HepG2 (cell line): ENCODE data around the gene SLC1A5. TPM values are rescaled to one million over a fixed set of nuclear protein-coding genes. Genes with fewer than 3 reads are reported as not detected.

Experiments
- ATAC-seq: fragments of 200-7000 bp; cut with Tn5 transposase; 3 replicates; pipeline ENCODE4 v1.9.1; 2020; ENCODE audit warnings: mild to moderate bottlenecking, moderate library complexity
- BruUV-seq: library from RNA; stranded (reverse); fragments of 400-500 nt; replicated peaks from 2 replicates; lab custom pipeline; 2021; lab: Mats Ljungman, UMichigan
- CTCF ChIA-PET: fragments of 300-600 bp; formaldehyde crosslinking; extraction: SDS; loops from one replicate; lab custom pipeline; 2021; ENCODE audit warnings: low total read pairs, inconsistent platforms, low intra/inter-chr PET ratio; lab: Yijun Ruan, JAX
- POLR2A ChIA-PET: fragments of 350-600 bp; sonication (Branson Sonifier 250); formaldehyde crosslinking; loops from one replicate; lab custom pipeline; 2020; ENCODE audit warnings: antibody characterized with exemption, inconsistent platforms; lab: Yijun Ruan, JAX
- DNase-seq: peaks from one replicate; pipeline ENCODE4 v3.0.0-alpha.2; 2015; ENCODE audit warnings: low spot score
- FAIRE-seq: peaks from 3 replicates; lab custom pipeline; 2011; peaks lifted over from hg19 to GRCh38; lab: Jason Lieb, UNC
- H2AFZ ChIP-seq: one replicate; pipeline ENCODE4 v1.6.1; 2011; ENCODE audit warnings: low read length, inconsistent platforms
- H3K27ac ChIP-seq: fragments of 300-600 bp; 3 replicates; pipeline ENCODE4 v1.8.0; 2011; ENCODE audit warnings: mixed run types, mild to moderate bottlenecking, mixed read lengths, low read length, inconsistent platforms; ENCODE audit not compliant: insufficient read depth; ENCODE audit errors: extremely low read length
- H3K27me3 ChIP-seq, 2 experiments: fragments of 200-600 bp in 1 of 2; 2 replicates in 1 of 2; 3 replicates in 1 of 2; pipeline versions ENCODE4 v1.6.0 to v1.8.0; 2011; ENCODE audit warnings: low read length in 2 of 2, mild to moderate bottlenecking in 2 of 2, moderate library complexity in 2 of 2, inconsistent platforms in 1 of 2; ENCODE audit not compliant: insufficient read depth in 2 of 2, control insufficient read depth in 1 of 2
- H3K36me3 ChIP-seq, 2 experiments: fragments of 200-600 bp in 1 of 2; replicated peaks in 1 of 2; 2 replicates in 1 of 2; 3 replicates in 1 of 2; pipeline versions ENCODE4 v1.5.1 to v1.8.0; 2011; ENCODE audit warnings: low read length in 2 of 2, inconsistent platforms in 1 of 2; ENCODE audit not compliant: insufficient read depth in 2 of 2, control insufficient read depth in 1 of 2
- H3K4me1 ChIP-seq: 2 replicates; pipeline ENCODE4 v1.5.1; 2012; ENCODE audit warnings: low read length, inconsistent platforms; ENCODE audit not compliant: insufficient read depth
- H3K4me2 ChIP-seq: 2 replicates; pipeline ENCODE4 v1.6.0; 2011; ENCODE audit warnings: low read depth, low read length, inconsistent platforms
- H3K4me3 ChIP-seq, 3 experiments: fragments of 200-600 bp in 1 of 3; sonication (generic), shearing (Covaris generic) in 1 of 3; replicated peaks in 1 of 3; 2 replicates each; pipeline ENCODE4 v1.5.1; 2011 to 2016; ENCODE audit warnings: low read length in 3 of 3, inconsistent platforms in 2 of 3, low read depth in 2 of 3, mild to moderate bottlenecking in 2 of 3, control low read depth in 1 of 3, mixed read lengths in 1 of 3; ENCODE audit not compliant: insufficient read depth in 1 of 3
- H3K79me2 ChIP-seq: one replicate; pipeline ENCODE4 v1.6.1; 2011; ENCODE audit warnings: low read length, inconsistent platforms; ENCODE audit not compliant: insufficient read depth
- H3K9ac ChIP-seq: 2 replicates; pipeline ENCODE4 v1.6.0; 2011; ENCODE audit warnings: mild to moderate bottlenecking, low read depth, low read length, inconsistent platforms; ENCODE audit not compliant: insufficient read depth
- H3K9me3 ChIP-seq: 2 replicates; pipeline ENCODE4 v1.5.1; 2012; ENCODE audit warnings: mild to moderate bottlenecking, low read length
- H4K20me1 ChIP-seq: 2 replicates; pipeline ENCODE4 v1.6.0; 2011; ENCODE audit warnings: inconsistent platforms, mild to moderate bottlenecking, low read length, moderate library complexity; ENCODE audit not compliant: insufficient read depth
- ZNF121 ChIP-seq: sonication (generic); formaldehyde crosslinking; IDR thresholded peaks from 2 replicates; pipeline ENCODE4 v1.5.0; 2020; ENCODE audit warnings: mild to moderate bottlenecking, missing genetic modification reagents
- WGBS: methylation state at CpG from one replicate; pipeline ENCODE4 v1.1.6; 2017; ENCODE audit warnings: low lambda C conversion rate; 5-methylcytosine and 5-hydroxymethylcytosine counted together
- in situ Hi-C: cut with HindIII; loops from 2 replicates; pipeline ENCODE4 v1.10.0; 2017; ENCODE audit warnings: low pct_unique_long_range_greater_than_20kb; ENCODE audit not compliant: extremely low pct_ligation_motif_present
- intact Hi-C: fragments of 100-400 bp; cut with micrococcal nuclease; formaldehyde crosslinking; loops from one replicate; pipeline ENCODE4 v1.10.0; 2022; ENCODE audit not compliant: unreplicated experiment
- polyA plus RNA-seq, 8 experiments: library from polyadenylated mRNA; depleted of rRNA in 3 of 8; stranded (reverse) in 7 of 8; unstranded in 1 of 8; fragments of >200 nt; fragmentation: Illumina TruSeq in 4 of 8; extraction: Trizol in 4 of 8; gene quantifications; 2 replicates each; pipeline versions ENCODE4 v1.2.1 to v1.2.3, GENCODE V29; 2011 to 2016; ENCODE audit warnings: low read depth in 4 of 8, missing spikeins in 1 of 8, mixed read lengths in 1 of 8; ENCODE audit not compliant: insufficient read depth in 1 of 8
- total RNA-seq, 5 experiments: library from RNA; depleted of rRNA; stranded (reverse); fragments of >200 nt; fragmentation: Illumina TruSeq; extraction: Trizol; gene quantifications; 2 replicates each; pipeline ENCODE4 v1.2.3, GENCODE V29; 2016; ENCODE audit warnings: low read depth in 1 of 5
- TF ChIP-seq, protein P1 (sequence below), 2 experiments: fragments of 450-650 bp in 1 of 2; sonication (generic) in 1 of 2; formaldehyde crosslinking in 1 of 2; IDR thresholded peaks; 2 replicates each; pipeline versions ENCODE4 v1.6.1 to v1.8.0; 2016 to 2022; ENCODE audit warnings: antibody characterized with exemption in 1 of 2, mild to moderate bottlenecking in 1 of 2, missing genetic modification reagents in 1 of 2

The SLC1A5 gene
- total and polyA plus RNA-seq, 2 of the 13 experiments (the other 11 are each of a cell fraction or from before 2014, with no cell fraction given), result 120 to 159 TPM

DNA sequence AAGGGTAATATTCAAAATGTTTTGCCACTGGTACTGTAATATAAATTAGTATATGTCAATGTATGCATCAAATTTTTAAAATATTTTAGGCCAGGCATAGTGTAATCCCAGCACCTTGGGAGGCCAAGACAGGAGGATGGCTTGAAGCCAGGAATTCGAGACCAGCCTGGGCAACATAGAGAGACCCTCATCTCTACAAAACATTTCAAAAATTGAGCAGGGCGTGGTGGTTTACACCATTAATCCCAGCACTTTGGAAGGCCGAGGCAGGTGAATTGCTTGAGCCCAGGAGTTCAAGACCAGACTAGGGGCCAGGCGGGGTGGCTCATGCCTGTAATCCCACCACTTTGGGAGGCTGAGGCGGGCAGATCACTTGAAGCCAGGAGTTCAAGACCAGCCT, 28.0 kb downstream of the SLC1A5 start:
- ATAC-seq (no peak), DNase-seq (no peak), FAIRE-seq (no peak)
- no peak overlapping the region for H3K27ac ChIP-seq
- H3K9me3 ChIP-seq, result no peaks in the 10 kb centered on the region
- H3K4me2 ChIP-seq, result peak overlapping the region; percentile 51; the same call in 1 of the 2 replicates
- WGBS, result 63% methylated on average over 3 of the region's 5 CpGs
- 0 out of 5 replicates have a peak, but pooled peaks cover 0 to 4% of the 10 kb centered on the region in 2 experiments for H3K36me3 ChIP-seq
- peak; percentile 54 for TF ChIP-seq ZNF121
- TF ChIP-seq, protein P1, sequence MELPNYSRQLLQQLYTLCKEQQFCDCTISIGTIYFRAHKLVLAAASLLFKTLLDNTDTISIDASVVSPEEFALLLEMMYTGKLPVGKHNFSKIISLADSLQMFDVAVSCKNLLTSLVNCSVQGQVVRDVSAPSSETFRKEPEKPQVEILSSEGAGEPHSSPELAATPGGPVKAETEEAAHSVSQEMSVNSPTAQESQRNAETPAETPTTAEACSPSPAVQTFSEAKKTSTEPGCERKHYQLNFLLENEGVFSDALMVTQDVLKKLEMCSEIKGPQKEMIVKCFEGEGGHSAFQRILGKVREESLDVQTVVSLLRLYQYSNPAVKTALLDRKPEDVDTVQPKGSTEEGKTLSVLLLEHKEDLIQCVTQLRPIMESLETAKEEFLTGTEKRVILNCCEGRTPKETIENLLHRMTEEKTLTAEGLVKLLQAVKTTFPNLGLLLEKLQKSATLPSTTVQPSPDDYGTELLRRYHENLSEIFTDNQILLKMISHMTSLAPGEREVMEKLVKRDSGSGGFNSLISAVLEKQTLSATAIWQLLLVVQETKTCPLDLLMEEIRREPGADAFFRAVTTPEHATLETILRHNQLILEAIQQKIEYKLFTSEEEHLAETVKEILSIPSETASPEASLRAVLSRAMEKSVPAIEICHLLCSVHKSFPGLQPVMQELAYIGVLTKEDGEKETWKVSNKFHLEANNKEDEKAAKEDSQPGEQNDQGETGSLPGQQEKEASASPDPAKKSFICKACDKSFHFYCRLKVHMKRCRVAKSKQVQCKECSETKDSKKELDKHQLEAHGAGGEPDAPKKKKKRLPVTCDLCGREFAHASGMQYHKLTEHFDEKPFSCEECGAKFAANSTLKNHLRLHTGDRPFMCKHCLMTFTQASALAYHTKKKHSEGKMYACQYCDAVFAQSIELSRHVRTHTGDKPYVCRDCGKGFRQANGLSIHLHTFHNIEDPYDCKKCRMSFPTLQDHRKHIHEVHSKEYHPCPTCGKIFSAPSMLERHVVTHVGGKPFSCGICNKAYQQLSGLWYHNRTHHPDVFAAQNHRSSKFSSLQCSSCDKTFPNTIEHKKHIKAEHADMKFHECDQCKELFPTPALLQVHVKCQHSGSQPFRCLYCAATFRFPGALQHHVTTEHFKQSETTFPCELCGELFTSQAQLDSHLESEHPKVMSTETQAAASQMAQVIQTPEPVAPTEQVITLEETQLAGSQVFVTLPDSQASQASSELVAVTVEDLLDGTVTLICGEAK (IDR thresholded peaks at IDR 0.05), result no peak
- TF ChIP-seq, protein P1 (CRISPR knock-in tag; IDR thresholded peaks at IDR 0.05), result no peak
- intact Hi-C loops (no loop called here), in situ Hi-C loops (no loop called here)
- H3K27me3 ChIP-seq, result no peaks in the 10 kb centered on the region
- ChIA-PET POLR2A (no interaction called here), CTCF (interaction anchor here (1.6 kb wide), 1 partner anchor 80 kb away, joined by 4 read pairs; no protein-coding TSS in a partner anchor)
- H3K79me2 ChIP-seq, result no peaks in the 10 kb centered on the region
- H3K4me1 ChIP-seq, result peaks cover 53% of the 10 kb centered on the region
- no TSS peak for BruUV-seq
- no peak overlapping the region for H3K4me3 ChIP-seq
- H4K20me1 ChIP-seq, result no peaks in the 10 kb centered on the region
- no peak overlapping the region for H3K9ac ChIP-seq
- H2AFZ ChIP-seq, result no peak overlapping the region
